Vagina (tissue), 2 donors: ENCODE data around the gene TOR2A. TPM values are rescaled to one million over a fixed set of nuclear protein-coding genes. Genes with fewer than 3 reads are reported as not detected.
A peak's percentile ranks its signal among the peaks of the same experiment; 100 is the strongest.

ENCODE experiments used
- DNase-seq, 2 donors: peaks; one replicate each; pipeline ENCODE4 v3.0.0-alpha.2; 2017; ENCODE audit errors: extremely low spot score in 2 of 2
- H3K27ac ChIP-seq: fragments of 200-600 bp; sonication (generic); one replicate; pipeline ENCODE4 v1.5.1; 2019
- H3K27me3 ChIP-seq: fragments of 200-600 bp; sonication (generic); one replicate; pipeline ENCODE4 v1.5.1; 2019
- H3K36me3 ChIP-seq, 2 donors: fragments of 200-600 bp; sonication (generic); one replicate each; pipeline ENCODE4 v1.5.1; 2017 to 2019
- H3K4me1 ChIP-seq: fragments of 200-600 bp; sonication (generic); one replicate; pipeline ENCODE4 v1.5.1; 2019
- H3K4me3 ChIP-seq, 2 donors: fragments of 200-600 bp; sonication (generic); 1 replicate in 1 of 2; 2 replicates in 1 of 2; pipeline ENCODE4 v1.5.1; 2016 to 2019
- H3K9me3 ChIP-seq: fragments of 200-600 bp; sonication (generic); one replicate; pipeline ENCODE4 v1.5.1; 2019
- POLR2A ChIP-seq, 2 donors: fragments of 450-650 bp; IDR thresholded peaks; one replicate each; pipeline ENCODE4 v1.6.1; 2017; ENCODE audit warnings: antibody characterized with exemption in 2 of 2, mild to moderate bottlenecking in 2 of 2, moderate library complexity in 2 of 2
- POLR2AphosphoS5 ChIP-seq, 2 donors: sonication (generic); formaldehyde crosslinking; IDR thresholded peaks; one replicate each; pipeline ENCODE4 v1.9.0; 2017; ENCODE audit warnings: antibody characterized with exemption in 2 of 2, mild to moderate bottlenecking in 2 of 2, low read depth in 1 of 2; ENCODE audit not compliant: insufficient read depth in 1 of 2
- intact Hi-C: fragments of 100-400 bp; cut with DNase I; formaldehyde crosslinking; loops from one replicate; pipeline ENCODE4 v1.15.1; 2023
- total RNA-seq: library from RNA; depleted of rRNA; stranded (reverse); fragments of >200 nt; gene quantifications from one replicate; pipeline ENCODE4 v1.2.3, GENCODE V29; 2016
- TF ChIP-seq, protein P1 (sequence below), 3 experiments: fragments of 450-650 bp in 2 of 3; fragments of 200-600 bp in 1 of 3; sonication (generic) in 1 of 3; IDR thresholded peaks; one replicate each; pipeline ENCODE4 v1.5.1; 2017 to 2019; ENCODE audit warnings: antibody characterized with exemption in 3 of 3, mild to moderate bottlenecking in 2 of 3, moderate library complexity in 2 of 3

TOR2A gene
- total RNA-seq, 1 donor from 2014 or later: 12.3 TPM

DNA sequence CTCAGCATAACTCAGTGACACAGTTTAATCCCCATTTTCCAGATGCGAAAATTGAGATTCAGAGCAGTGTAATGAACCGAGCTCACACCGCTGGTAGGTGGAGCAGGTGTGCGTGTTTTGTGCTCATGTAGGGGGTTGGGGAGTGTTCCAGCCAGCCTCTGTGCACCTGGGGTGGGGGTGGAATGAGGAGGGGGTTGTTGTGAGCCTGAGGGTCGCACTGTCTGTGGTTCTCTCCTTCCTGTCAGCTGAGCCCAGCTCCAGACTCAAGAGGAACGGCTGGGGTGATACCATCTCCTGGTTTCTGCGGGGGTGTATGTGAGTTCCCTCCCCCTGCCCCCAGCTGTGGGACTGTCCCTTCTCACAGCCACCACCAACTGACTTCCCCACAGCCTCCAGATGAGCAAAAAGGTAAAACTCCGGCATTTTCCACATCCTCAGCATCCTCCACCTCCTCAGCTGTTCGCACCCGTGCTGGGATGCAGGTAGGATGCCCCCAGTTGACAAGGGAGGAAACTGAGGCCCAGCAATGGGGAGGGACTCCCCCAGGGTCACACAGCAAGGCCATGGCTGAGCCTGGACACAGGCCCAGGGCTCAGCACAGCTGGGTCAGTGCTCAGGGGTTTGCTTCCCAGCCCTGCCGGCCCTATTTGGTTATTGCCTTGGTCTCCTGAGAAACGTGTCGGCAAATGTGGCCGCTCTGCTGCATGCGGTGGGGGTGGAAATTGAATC, 41.3 kb upstream of the TOR2A start:
- no peak for DNase-seq
- no peak overlapping the region for H3K27ac ChIP-seq
- intact Hi-C loops: no loop called here
- peak overlapping the region in 1 of 2 donors; percentile 24 for H3K4me3 ChIP-seq
- no peaks in the 10 kb centered on the region for H3K36me3 ChIP-seq
- no peaks in the 10 kb centered on the region for H3K9me3 ChIP-seq
- no peak for TF ChIP-seq POLR2AphosphoS5 (IDR thresholded peaks at IDR 0.05; ENCODE audit: insufficient read depth in 1 of 2, low read depth in 1 of 2)
- TF ChIP-seq, protein P1, sequence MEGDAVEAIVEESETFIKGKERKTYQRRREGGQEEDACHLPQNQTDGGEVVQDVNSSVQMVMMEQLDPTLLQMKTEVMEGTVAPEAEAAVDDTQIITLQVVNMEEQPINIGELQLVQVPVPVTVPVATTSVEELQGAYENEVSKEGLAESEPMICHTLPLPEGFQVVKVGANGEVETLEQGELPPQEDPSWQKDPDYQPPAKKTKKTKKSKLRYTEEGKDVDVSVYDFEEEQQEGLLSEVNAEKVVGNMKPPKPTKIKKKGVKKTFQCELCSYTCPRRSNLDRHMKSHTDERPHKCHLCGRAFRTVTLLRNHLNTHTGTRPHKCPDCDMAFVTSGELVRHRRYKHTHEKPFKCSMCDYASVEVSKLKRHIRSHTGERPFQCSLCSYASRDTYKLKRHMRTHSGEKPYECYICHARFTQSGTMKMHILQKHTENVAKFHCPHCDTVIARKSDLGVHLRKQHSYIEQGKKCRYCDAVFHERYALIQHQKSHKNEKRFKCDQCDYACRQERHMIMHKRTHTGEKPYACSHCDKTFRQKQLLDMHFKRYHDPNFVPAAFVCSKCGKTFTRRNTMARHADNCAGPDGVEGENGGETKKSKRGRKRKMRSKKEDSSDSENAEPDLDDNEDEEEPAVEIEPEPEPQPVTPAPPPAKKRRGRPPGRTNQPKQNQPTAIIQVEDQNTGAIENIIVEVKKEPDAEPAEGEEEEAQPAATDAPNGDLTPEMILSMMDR (IDR thresholded peaks at IDR 0.05): no peak
- TF ChIP-seq POLR2A (IDR thresholded peaks at IDR 0.05): no peak
- H3K4me1 ChIP-seq: no peaks in the 10 kb centered on the region
- no peaks in the 10 kb centered on the region for H3K27me3 ChIP-seq

DNA sequence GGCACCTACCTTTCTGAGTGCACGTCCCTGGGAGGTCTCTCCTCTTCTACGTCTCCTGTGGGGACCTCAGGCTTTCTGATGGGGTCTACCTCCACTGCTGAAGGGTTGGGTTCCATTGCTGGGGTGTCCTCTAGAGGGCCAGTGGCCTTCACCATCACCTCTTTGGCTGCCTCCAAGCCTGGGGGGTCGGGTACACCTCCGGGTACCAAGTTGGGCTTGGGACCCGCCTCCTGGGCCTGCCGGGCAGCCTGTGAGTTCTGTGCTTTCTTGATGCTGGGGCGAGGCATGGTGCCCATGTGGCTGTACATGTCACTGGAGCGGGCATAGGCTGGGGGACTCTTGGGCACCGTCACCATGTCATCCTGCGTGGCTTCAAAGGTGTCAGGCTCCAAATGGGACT, 38.9 kb upstream of the TOR2A start:
- H3K27ac ChIP-seq: no peak overlapping the region
- H3K36me3 ChIP-seq: no peaks in the 10 kb centered on the region
- TF ChIP-seq POLR2A (IDR thresholded peaks at IDR 0.05): no peak
- TF ChIP-seq POLR2AphosphoS5 (IDR thresholded peaks at IDR 0.05; ENCODE audit: insufficient read depth in 1 of 2, low read depth in 1 of 2): no peak
- TF ChIP-seq, protein P1 (IDR thresholded peaks at IDR 0.05): no peak
- H3K9me3 ChIP-seq: no peaks in the 10 kb centered on the region
- no peak for DNase-seq
- peaks cover 13% of the 10 kb centered on the region for H3K4me1 ChIP-seq
- H3K4me3 ChIP-seq: no peak overlapping the region
- intact Hi-C loops: no loop called here
- H3K27me3 ChIP-seq: no peaks in the 10 kb centered on the region

DNA sequence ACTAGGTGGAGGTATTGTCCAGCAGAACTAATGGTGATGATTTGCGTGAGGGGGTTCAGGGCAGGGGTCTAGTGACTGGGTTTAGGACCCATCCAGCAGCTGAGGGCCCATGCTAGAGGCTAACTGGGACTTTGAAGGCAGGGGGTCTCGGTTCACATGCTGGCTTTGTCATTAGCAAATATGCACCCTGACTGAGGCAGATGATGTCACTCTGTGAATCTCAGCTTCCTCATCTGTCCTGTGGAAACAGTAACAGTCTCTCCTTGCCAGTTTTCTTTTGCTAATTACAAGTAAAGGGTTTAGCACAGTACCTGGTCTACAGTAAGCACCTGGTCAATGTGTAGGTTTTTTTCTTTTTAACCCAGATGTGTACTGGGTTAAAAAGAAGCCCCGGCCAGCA, 38.2 kb upstream of the TOR2A start:
- peaks cover 14% of the 10 kb centered on the region for H3K4me1 ChIP-seq
- intact Hi-C loops: no loop called here
- H3K27ac ChIP-seq: no peak overlapping the region
- DNase-seq: no peak
- H3K27me3 ChIP-seq: no peaks in the 10 kb centered on the region
- TF ChIP-seq, protein P1 (IDR thresholded peaks at IDR 0.05): no peak
- no peak for TF ChIP-seq POLR2AphosphoS5 (IDR thresholded peaks at IDR 0.05; ENCODE audit: insufficient read depth in 1 of 2, low read depth in 1 of 2)
- no peak for TF ChIP-seq POLR2A (IDR thresholded peaks at IDR 0.05)
- no peak overlapping the region for H3K4me3 ChIP-seq
- H3K36me3 ChIP-seq: no peaks in the 10 kb centered on the region
- no peaks in the 10 kb centered on the region for H3K9me3 ChIP-seq

DNA sequence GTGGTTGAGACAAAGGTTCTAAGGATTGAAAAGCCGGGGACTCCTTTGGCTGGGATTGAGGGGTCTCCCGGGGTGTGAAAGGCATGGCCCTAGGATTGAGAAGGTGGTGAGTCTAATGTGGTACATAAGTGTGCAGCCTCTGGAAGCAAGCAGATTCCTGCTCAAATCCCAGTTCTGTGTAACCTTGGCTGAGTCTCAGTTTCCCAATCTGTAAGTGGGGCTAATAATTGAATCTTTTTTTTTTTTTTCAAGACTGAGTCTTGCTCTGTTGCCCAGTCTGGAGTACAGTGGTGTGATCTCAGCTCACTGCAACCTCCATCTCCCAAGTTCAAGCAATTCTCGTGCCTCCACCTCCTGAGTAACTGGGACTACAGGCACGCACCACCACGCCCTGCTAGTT, 37.5 kb upstream of the TOR2A start:
- intact Hi-C loops: no loop called here
- no peaks in the 10 kb centered on the region for H3K36me3 ChIP-seq
- no peak overlapping the region for H3K4me3 ChIP-seq
- peaks cover 20% of the 10 kb centered on the region for H3K4me1 ChIP-seq
- DNase-seq: no peak
- TF ChIP-seq, protein P1 (IDR thresholded peaks at IDR 0.05): no peak
- TF ChIP-seq POLR2AphosphoS5 (IDR thresholded peaks at IDR 0.05; ENCODE audit: insufficient read depth in 1 of 2, low read depth in 1 of 2): no peak
- no peaks in the 10 kb centered on the region for H3K9me3 ChIP-seq
- H3K27ac ChIP-seq: no peak overlapping the region
- no peaks in the 10 kb centered on the region for H3K27me3 ChIP-seq

DNA sequence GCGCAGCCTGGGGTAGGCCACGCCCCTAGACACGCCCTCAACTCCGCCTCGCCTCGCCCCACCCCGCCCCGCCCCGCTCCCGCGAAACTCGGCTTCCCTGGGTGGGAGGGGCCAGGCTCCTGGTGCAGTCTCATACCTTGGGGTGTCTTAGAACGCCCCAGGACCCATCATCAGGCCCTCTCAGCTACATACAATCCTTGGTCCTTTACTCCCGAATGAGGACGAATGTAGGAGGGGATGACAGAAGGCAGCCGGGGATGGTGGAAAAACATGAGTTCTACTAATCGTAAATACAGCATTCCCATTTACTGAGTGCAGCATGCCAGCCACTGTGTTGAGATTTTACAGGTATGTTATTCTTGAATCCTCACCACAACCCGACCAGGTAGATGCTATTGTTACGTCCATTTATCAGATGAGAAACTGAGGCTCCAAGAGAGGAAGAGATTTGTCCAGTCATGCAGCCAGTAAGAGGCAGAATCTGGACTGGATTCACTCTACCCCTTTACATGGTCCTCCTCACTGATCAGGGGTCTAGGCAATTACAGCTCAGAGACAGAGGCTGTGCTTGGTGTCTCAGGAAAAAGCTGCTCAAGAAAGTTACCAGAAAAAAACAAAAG, 36.6 kb upstream of the TOR2A start:
- DNase-seq: no peak
- Histone ChIP-seq H3K9me3 (no peaks in the 10 kb centered on the region), H3K27me3 (no peaks in the 10 kb centered on the region), H3K4me3 (peak overlapping the region; percentile 46 to 59), H3K4me1 (peaks cover 29% of the 10 kb centered on the region), H3K36me3 (no peaks in the 10 kb centered on the region), H3K27ac (no peak overlapping the region)
- intact Hi-C loops: no loop called here
- TF ChIP-seq POLR2A (IDR thresholded peaks at IDR 0.05) (no peak), POLR2AphosphoS5 (IDR thresholded peaks at IDR 0.05; ENCODE audit: insufficient read depth in 1 of 2, low read depth in 1 of 2) (peak in 1 of 2 donors; percentile 0)
- TF ChIP-seq, protein P1 (IDR thresholded peaks at IDR 0.05): no peak
